CD4-positive, alpha-beta T cell treated with Interleukin-17A for 4 hours (primary cell): ENCODE data around the gene FBXW8.
"Not testable (repeated sequence)": the region's sequence is repeated elsewhere in the genome, so short reads cannot be mapped to it uniquely, and the experiment has no call there.

Source experiments
- DNase-seq: peaks from one replicate; pipeline ENCODE4 v3.0.0-alpha.2; 2020; ENCODE audit warnings: mixed read lengths

The FBXW8 gene

GRCh38 chr12:117042862-117043261 lies 132.1 kb downstream of the FBXW8 start:
- no peak for DNase-seq

DNA sequence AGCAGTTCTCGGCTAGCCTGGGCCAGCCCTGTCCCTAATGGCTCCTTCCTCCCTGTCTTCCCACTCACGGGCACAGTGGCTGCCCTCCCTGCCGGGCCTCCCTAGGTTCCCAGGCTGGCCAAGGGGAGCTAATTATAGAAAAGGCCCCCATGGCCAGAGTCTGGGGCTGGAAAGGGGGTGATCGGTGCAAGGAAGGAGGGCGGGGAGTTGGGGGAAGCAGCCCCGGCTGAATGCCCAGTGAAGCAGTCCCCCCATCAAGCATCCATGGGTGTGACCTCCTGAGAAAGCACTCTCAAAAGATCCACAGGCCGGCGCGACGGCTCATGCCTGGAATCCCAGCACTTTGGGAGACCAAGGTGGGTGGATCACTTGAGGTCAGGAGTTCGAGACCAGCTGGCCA lies 133.6 kb downstream of the FBXW8 start:
- no peak for DNase-seq

DNA sequence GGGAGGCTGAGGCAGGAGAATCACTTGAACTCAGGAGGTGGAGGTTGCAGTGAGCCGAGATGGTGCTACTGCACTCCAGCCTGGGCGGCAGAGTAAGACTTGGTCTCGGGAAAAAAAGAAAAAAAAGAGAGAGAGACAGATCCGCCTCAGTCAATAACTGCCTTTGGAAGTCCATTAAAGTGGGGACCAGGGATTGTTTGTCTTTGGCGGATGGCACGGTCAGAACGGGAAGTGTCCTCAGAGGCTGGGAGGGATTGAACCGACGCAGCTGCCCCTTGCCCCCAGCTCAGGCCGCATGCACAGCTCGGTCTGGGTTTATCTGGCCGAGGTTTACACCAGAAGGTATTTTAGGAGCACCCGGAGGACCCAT lies 134.0 kb downstream of the FBXW8 start:
- no peak for DNase-seq

DNA sequence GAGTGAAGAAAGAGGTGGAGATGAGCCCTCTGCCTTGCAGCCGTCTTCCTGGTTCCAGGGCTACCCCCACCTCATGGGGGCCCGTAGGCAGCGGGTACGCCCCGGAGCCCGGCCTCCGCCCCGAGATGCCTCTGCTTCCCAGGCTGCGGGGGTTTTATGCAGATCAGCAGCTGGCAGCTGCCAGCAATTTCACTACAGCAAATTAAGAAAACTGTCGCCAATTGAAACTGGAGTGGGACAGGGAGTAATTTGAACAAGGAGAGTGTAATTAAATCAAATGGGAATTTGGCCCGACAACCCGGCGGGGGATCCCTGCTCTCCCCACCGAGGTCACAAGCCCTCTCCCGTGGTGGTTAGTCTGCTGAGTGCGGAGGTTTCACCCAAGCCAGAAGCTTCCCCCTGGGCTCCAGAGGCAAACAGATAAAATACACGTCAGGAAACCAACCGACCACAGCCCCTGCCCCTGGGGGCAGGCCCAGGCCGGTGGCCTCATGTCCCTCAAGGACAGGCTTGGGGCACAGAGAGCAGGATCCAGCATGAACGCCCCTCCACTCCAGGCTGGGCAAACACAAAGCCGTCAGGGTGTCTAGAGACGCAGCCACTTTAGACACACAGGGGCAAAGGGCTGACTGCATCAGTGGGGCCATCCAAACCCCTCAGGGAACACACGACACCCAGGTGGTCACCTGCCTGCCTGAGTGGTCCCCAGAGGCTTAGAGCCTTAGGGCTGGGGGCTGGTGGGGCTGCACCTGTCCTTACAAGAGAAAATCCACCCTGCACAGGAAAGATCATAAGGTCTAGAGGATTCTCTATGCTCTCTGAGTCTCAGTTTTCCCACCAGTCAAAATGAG lies 134.6 kb downstream of the FBXW8 start:
- DNase-seq, result no peak

DNA sequence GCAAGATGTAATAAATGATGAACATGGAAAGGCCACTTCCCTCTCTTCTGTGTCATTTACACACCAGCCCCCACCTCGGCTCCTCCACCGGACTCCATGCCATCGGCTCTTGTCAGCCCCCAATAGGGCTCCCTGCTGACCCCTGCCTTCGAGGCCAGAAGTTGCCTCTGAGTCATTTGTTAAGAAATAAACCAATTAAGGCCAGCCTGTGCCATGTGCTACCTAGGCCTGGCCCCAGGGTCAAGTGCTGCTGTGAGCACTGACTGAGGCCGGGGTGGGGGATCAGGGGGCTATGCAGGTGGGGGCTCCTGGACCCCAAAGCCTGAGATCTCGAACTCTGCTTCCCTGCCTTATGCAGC lies 135.2 kb downstream of the FBXW8 start:
- DNase-seq, result no peak

DNA sequence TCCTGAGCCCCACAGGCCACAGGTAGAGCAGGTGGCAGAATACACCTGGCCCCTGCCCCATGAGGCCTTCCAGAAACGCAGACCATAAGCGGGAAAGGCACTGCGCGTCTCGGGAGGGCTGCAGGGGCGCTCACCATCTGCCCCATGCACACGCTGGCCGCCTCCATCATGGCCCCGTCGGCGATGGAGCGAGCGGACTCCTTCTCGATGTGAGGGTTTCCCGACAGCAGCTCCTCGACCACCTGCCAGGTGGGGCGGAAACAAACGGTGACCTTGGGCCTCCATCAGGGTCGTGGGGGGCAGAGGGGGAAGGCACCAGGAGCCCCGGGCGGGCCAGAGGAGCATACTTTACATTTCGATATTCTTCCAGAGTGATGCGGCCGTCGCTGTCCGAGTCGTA lies 135.7 kb downstream of the FBXW8 start:
- no peak for DNase-seq

- no peak for DNase-seq
Observed at GRCh38 chr12:117046861-117047530, 136.2 kb downstream of the FBXW8 start.

DNA sequence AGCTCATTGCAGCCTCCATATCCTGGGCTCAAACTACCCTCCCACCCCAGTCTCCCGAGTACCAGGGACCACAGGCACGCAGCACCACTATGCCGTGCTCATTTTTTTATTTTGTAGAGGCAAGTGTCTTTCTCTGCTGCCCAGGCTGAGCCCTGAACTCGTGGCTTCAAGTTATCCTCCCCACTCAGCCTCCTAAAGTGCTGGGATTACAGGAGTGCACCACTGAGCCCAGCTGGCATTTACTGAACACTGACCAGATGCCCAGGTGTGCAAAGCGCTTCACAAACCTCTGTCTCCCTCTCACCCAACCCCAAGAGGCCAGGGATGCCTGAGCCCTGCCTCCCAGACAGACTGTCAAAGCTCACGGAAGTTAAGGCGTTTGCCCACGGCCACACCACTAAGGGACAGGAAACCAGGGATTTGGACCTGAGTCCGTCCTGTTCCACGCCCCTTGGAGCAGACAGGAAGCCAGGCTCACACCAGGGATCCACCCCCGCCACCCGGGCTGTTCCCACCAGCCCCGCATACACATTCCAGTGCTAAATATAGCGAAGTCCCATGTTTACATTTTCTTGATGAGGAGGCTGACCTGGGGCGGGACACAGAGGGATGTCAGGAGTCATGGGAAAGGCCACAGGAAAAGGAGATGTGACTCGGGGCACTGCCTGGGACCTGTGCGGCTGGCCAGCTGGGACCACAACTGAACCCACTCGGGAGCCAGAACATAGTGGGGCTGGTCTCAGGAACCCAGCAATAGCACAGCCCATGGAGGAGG lies 137.2 kb downstream of the FBXW8 start:
- DNase-seq, result no peak

- no peak for DNase-seq
Observed at GRCh38 chr12:117048585-117048904, 137.8 kb downstream of the FBXW8 start.

GRCh38 chr12:117049295-117049694 lies 138.5 kb downstream of the FBXW8 start:
- DNase-seq, result no peak

GRCh38 chr12:117050060-117050459 lies 139.3 kb downstream of the FBXW8 start:
- no peak for DNase-seq

DNA sequence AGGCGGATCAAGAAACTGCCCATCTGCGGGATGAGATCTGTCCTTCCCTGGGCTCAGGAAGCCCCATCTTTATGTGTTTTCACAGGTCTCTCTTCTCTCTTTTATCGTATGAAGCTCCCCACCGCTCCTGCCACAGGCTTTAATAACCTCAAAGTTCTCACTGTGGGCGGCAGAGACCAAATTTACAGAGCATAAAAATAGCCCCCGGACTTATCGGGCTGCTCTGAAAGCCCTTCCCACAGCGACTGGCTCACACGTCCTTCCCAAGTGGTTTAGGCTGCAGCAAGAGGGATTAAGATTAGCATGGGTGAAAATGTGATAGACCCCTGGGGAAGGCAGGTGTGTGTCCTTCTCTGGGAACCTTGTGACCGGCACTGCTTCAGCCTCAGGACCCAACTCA lies 140.6 kb downstream of the FBXW8 start:
- DNase-seq, result no peak

DNA sequence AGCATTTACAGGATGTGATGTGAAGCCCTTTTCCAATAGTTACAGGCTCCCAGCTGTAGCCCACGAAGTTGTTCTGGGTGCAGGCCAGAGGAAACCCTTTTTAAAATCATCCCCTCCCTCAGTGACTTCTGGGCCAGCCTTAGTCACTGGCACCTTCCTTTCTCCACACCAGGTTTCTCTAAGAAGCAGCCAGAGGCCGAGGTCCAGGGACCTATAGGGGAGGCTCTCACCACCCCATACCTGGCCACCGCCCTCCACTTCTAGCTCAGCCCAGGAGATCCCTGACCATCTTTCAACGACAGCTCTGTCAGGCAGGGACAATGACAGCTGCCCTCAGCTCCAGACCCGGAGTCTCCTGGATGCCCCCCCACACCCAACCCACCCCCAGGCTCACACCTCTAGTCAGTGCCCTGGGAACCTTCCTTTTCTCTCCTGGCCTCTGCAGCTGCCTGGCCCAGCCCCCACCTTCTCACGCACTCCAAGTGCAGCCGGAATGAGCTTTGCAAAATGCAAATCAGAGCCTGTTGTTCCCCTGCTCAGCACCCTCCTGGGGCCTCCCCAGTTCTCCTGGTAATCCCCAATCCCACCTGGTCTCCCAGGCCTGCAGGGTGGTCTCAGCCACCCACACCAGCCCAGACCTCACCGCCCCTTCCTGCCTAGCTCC lies 141.8 kb downstream of the FBXW8 start:
- DNase-seq, result no peak

DNA sequence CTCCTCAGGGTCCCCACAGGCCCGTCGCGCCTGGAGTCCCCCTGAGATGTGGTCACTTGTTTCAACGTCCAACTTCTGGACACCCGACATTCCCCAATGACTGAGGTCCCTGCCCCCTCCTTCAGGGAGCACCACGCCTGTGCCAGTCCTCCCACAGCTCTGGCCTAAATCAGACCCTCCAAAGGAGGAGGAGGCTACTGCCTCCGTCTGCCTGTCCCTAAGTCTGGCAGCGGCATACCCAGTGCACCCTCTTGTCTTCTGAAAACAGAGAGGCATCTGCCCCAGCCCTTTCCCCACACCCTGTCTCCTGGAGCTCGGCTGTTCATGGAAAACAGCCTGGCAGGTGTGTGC lies 142.3 kb downstream of the FBXW8 start:
- no peak for DNase-seq

GRCh38 chr12:117053597-117054201 lies 142.9 kb downstream of the FBXW8 start:
- DNase-seq, result no peak

GRCh38 chr12:117054279-117054678 lies 143.5 kb downstream of the FBXW8 start:
- DNase-seq, result no peak

DNA sequence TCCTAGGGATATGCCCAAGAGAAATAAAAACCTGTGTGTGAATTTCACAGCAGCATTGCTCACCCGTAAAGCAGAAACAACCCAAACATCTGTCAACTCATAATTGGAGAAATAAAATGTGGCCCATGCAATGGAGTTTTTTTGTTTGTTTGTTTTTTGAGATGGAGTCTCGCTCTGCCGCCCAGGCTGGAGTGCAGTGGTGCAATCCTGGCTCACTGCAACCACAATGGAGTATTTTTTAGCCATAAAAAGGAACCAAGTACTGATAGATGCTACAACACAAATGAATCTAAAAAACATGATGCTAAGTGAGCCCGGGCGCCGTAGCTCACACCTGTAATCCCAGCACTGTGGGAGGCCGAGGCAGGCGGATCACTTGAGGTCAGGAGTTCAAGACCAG lies 146.9 kb downstream of the FBXW8 start:
- DNase-seq, result not testable (repeated sequence)

DNA sequence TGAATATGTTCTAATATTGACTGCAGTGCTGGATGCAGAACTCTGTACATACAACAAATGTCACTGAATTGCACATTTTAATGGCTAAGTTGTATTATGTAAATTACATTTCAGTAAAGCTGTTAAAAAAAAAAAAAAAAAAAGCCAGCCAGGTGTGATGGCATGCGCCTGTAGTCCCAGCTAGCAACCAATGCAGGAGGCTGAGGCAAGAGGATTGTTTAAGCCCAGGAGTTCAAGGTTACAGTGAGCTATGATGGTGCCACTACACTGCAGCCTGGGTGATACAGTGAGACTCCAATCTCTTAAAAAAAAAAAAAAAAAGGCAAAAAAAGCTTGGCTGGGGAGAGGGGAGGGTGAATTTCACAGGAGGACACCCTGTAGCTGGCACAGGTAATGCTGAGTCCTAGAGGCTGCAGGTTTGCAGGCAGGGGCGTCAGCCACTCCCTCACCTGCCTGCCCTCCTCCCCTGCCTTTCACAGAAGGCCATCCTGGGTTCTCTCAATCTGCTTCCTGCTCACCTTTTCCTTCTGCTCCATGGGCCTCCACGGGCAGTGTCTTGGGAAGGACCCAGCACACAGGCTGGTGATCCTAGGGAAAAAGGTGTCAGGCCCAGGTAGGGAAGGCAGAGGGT lies 147.8 kb downstream of the FBXW8 start:
- no peak for DNase-seq

DNA sequence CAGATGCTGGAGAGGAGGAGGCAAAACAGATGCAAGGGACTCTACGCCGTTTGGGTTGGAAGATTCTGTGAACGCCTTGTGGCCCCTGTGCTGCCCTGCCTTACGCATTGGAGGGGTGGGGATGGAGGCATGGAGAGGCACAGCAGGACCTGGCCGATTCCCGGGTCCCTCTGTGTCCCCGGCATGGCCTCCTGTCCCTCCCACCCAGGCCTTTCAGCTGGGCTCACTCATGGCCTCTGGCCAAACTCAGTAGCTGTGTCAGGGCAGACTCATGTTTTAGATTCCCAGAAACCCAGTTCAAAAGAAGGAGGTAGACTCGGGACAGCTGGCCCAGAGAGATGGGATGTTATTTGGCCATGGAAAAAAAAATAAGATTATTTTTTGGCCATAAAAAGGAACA lies 148.4 kb downstream of the FBXW8 start:
- DNase-seq, result no peak

DNA sequence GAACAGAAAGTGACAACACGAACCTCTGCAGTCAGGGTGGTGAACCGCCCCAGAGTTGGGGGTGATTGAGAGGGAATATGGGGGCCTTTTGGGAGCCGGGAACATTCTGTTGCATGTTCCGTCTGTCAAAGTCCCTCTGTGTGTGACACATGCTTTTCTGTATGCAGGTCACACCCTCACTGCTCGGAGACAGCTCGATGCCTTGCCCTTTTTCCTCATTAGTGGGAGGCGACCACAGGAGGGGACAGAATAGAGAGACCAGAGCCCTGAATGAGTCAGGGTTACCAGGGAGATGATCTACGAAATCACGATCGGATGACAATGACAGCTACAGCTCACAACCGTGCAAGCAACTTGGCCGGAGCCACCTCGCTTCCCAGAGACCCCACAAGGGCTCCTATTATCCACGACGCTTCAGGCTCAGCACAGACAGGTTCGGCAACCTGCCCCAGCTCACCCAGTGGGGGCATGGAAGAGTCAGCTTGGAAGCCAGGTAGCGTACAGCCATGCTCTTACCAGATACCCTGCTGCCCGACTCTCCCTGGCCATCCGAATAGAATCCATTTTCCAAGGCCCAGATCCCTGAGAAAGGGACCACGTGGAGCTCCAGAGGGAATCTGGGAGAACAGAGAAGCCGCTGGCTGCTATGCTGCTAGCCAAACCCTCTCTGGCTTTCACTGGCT lies 149.6 kb downstream of the FBXW8 start:
- DNase-seq, result no peak

- DNase-seq, result no peak
Observed at GRCh38 chr12:117060929-117061305, 150.2 kb downstream of the FBXW8 start.

DNA sequence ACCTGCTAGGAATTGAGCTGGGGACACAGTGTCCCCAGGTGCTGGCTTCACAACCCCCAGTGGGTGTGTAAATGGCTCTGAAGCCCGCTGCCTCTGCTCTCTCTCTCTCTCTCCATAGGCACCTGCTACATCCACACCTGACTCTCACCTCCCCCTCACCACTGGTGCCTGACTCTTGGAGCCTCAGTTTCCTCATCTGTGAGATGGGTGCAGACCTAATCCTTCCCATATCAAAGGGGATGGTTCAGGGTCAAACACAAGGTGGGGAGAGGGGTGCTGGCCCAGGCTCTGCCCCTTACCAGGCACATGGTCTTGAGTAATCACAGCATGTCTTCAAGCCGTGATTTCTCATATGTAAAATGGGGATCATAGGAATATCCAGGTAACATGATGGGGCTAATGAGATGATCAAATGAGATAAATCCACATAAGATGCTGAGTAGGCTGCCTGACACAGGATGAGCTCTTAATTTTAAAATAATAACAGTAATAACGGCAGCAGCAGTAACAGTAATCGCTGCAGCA lies 150.9 kb downstream of the FBXW8 start:
- DNase-seq, result no peak
